ENCODE results near the gene KANK3. TPM values are rescaled to one million over a fixed set of nuclear protein-coding genes. Genes with fewer than 3 reads are reported as not detected.
"Not testable (repeated sequence)": the region's sequence is repeated elsewhere in the genome, so short reads cannot be mapped to it uniquely, and the experiment has no call there.

Gene KANK3
- polyA plus RNA-seq, 6 donors from 2014 or later: 0.09 to 0.23 TPM; not detected in 4

GRCh38 chr19:8341504-8341903 lies 1.6 kb downstream of the KANK3 start:
- peak overlapping the region in 5 of 8 donors; percentile 0 to 73 (median 53) for H3K4me3 Mint-ChIP-seq
- H3K4me1 Mint-ChIP-seq: peaks cover 0 to 18% (median 4%) of the 10 kb centered on the region in 3 donors
- not testable (repeated sequence) for DNase-seq; H3K36me3 Mint-ChIP-seq; ATAC-seq (ENCODE audit: low read depth in 2 of 2); H3K9me3 Mint-ChIP-seq; H3K27ac Mint-ChIP-seq
- H3K27me3 Mint-ChIP-seq: peaks cover 29 to 62% (median 34%) of the 10 kb centered on the region in 3 donors

DNA sequence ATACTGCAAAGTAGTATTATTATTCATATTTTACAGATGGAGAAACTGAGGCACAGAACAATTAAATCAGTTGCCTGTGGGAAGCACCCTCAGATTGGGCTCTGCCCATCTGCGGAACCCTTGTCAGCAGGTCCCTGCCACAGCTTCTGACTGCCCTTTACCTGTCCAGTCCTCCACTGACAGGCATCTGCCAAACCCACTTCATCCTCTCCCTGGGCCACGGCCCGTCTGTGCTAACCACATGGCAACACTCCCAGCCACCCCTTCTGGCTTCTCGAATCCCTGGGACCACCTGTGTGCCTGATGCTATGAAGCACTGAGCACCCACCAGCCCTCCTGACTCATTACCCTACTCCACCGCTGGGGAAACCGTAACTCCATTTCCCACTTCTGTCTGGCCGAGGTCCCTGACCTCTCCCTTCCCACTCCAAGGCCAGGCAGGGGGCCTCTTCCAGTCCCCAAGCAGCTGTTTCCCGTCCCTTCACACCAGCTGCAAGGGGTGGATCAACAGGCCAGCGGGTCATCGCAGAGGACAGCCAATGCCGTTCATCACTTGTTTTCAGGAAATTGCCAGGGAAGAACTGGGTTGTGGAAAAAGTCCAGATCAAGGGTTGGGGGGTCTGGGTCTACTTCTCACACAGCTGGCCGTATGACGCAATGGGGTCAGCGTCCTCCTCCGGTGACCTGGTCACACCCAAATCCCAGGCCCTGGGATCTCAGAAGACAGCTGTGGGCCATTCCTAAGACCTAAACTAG lies 2.5 kb downstream of the KANK3 start:
- H3K4me1 Mint-ChIP-seq: peaks cover 0 to 23% (median 7%) of the 10 kb centered on the region in 3 donors
- peak overlapping the region in 1 of 8 donors; percentile 24 for H3K4me3 Mint-ChIP-seq
- DNase-seq: no peak
- no peaks in the 10 kb centered on the region for H3K36me3 Mint-ChIP-seq
- peaks cover 0 to 3% (median 0%) of the 10 kb centered on the region in 7 donors for H3K9me3 Mint-ChIP-seq
- no peak for ATAC-seq (ENCODE audit: low read depth in 2 of 2)
- H3K27ac Mint-ChIP-seq: no peak overlapping the region
- peaks cover 34 to 71% (median 43%) of the 10 kb centered on the region in 3 donors for H3K27me3 Mint-ChIP-seq

DNA sequence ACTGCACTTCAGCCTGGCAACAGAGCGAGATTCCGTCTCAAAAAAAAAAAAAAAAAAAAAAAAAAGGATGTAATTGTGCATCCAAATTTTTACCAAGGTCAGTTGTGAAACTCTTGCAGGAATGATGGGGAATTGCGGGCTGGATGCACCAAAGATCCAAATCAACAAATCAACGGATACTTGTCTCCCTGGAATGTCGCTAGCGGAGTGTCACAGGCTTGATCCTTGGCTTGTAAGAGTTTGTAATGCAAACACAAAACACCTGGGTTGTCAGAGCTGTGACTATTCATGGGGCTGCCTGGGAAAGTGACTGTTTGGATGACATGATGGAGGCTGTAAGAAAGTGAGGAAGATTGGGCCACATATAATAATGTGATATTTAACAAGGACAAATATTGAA lies 4.2 kb downstream of the KANK3 start:
- Mint-ChIP-seq H3K36me3 (no peaks in the 10 kb centered on the region), H3K4me1 (peaks cover 0 to 26% (median 7%) of the 10 kb centered on the region in 3 donors), H3K27ac (no peak overlapping the region), H3K9me3 (peaks cover 0 to 3% (median 0%) of the 10 kb centered on the region in 7 donors), H3K27me3 (peaks cover 34 to 64% (median 39%) of the 10 kb centered on the region in 3 donors), H3K4me3 (no peak overlapping the region)
- no peak for DNase-seq
- no peak for ATAC-seq (ENCODE audit: low read depth in 2 of 2)

- Mint-ChIP-seq H3K4me1 (peaks cover 0 to 18% (median 3%) of the 10 kb centered on the region in 3 donors), H3K27me3 (peaks cover 30 to 62% (median 47%) of the 10 kb centered on the region in 3 donors), H3K4me3 (peak overlapping the region in 1 of 8 donors; percentile 20), H3K9me3 (peaks cover 0 to 3% (median 0%) of the 10 kb centered on the region in 7 donors), H3K36me3 (no peaks in the 10 kb centered on the region), H3K27ac (no peak overlapping the region)
- ATAC-seq (ENCODE audit: low read depth in 2 of 2): no peak
- DNase-seq: no peak
These were observed 5.3 kb downstream of the KANK3 start for GRCh38 chr19:8337728-8338127.

GRCh38 chr19:8336660-8337059 lies 6.4 kb downstream of the KANK3 start:
- H3K27me3 Mint-ChIP-seq: peaks cover 30 to 55% (median 47%) of the 10 kb centered on the region in 3 donors
- peaks cover 0 to 13% (median 3%) of the 10 kb centered on the region in 3 donors for H3K4me1 Mint-ChIP-seq
- DNase-seq: no peak
- no peaks in the 10 kb centered on the region for H3K36me3 Mint-ChIP-seq
- H3K9me3 Mint-ChIP-seq: peaks cover 0 to 3% (median 0%) of the 10 kb centered on the region in 7 donors
- peak overlapping the region in 1 of 6 donors; percentile 48 for H3K27ac Mint-ChIP-seq
- peak overlapping the region in 2 of 8 donors; percentile 56 to 71 for H3K4me3 Mint-ChIP-seq
- ATAC-seq (ENCODE audit: low read depth in 2 of 2): no peak

- Mint-ChIP-seq H3K4me1 (peaks cover 0 to 13% (median 3%) of the 10 kb centered on the region in 3 donors), H3K9me3 (peaks cover 0 to 3% (median 0%) of the 10 kb centered on the region in 7 donors), H3K27me3 (peaks cover 30 to 55% (median 47%) of the 10 kb centered on the region in 3 donors), H3K4me3 (peak overlapping the region in 7 of 8 donors; percentile 58 to 87 (median 71)), H3K27ac (peak overlapping the region in 1 of 6 donors; percentile 64), H3K36me3 (no peaks in the 10 kb centered on the region)
- ATAC-seq (ENCODE audit: low read depth in 2 of 2) (no peak), DNase-seq (no peak)
These were observed 6.9 kb downstream of the KANK3 start for GRCh38 chr19:8336072-8336569.

DNA sequence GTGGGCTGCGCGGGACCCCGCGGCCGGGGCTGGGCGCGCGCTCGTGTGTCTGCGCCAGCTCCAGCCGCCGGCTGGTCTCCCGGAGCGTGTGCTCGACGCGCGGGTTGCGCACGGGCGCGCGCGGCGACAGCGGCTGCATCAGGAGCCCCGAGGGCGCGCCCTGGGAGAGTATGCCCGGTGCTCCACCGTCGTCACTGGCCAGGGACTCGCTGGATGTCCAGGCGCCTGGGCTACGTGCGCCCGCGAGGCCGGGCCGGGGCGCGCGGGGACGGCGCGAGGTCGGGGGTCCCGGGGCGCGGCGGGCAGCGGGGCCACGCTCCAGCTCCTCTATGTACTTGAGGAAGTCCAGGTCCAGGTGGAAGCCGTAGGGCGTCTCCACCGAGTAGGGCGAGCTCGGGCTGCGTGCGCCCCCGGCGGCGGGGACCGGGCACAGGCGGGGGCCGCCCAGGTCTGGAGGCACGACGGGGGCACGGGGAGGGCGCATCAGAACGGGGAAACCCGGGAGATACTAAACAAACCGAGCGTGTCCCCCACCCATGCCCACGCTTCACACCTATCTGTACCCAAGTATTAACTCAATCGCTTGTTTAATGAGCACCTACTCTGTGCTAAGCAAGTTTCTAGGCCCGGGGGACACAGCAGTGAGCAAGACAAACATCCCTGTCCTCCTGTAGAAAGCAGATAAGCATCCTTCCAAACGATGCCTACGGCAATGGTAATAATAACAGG lies 7.6 kb downstream of the KANK3 start:
- Mint-ChIP-seq H3K4me1 (peaks cover 0 to 13% (median 3%) of the 10 kb centered on the region in 3 donors), H3K36me3 (no peaks in the 10 kb centered on the region), H3K27ac (peak overlapping the region in 1 of 6 donors; percentile 47), H3K9me3 (peaks cover 0 to 3% (median 0%) of the 10 kb centered on the region in 7 donors), H3K4me3 (peak overlapping the region in 7 of 8 donors; percentile 58 to 87 (median 71)), H3K27me3 (peaks cover 27 to 51% (median 41%) of the 10 kb centered on the region in 3 donors)
- DNase-seq (peak; percentile 37), ATAC-seq (ENCODE audit: low read depth in 2 of 2) (peak; percentile 78 to 80)

DNA sequence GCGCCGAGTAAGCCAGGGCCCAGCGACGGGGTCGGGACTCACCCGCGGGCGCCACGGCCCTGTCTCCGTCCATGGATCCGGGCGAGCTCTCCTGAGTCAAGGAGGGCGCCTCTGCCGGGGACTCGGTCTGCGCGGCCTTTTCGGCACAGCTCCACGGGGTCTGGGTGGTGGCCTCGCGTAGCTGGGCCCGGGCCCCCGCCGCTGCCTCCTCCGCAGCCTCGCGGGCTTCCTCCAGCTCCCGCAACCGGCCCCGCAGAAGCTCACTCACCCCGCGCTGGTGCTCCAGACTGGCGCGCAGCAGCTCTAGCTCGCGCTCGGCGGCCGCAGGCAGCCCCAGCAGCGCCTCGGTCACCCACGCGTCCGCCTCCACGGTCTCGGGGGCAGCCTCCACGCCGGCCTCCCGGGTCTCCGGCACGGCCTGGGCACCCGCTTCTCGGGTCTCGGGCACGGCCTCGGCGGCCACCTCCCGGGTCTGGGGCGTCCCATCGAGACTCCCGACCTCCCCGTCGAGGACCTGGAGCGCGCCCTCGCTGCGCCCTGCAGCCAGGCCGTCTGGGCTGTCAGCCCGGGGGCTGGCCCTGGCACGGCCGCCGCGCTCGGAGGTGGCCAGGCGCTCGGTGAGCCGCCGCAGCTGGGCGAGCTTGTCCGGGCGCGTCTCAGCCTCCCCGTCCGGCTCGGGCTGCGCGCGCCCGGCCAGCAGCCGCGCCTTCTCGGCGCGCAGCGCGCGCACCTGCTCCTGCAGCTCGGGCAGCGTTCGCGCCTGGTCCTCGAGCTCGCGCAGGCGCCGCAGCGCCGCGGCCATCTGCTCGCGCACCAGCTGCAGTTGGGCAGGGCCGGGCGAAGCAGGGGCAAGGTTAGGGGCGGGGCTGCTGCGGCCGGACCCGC lies 8.4 kb downstream of the KANK3 start:
- ATAC-seq (ENCODE audit: low read depth in 2 of 2) (peak; percentile 25 to 29), DNase-seq (no peak)
- H3K9me3 Mint-ChIP-seq: peaks cover 0 to 3% (median 0%) of the 10 kb centered on the region in 7 donors
- H3K4me1 Mint-ChIP-seq: peaks cover 0 to 13% (median 3%) of the 10 kb centered on the region in 3 donors
- H3K4me3 Mint-ChIP-seq: peak overlapping the region in 1 of 8 donors; percentile 56
- H3K27ac Mint-ChIP-seq: no peak overlapping the region
- H3K36me3 Mint-ChIP-seq: no peaks in the 10 kb centered on the region
- H3K27me3 Mint-ChIP-seq: peaks cover 23 to 50% (median 37%) of the 10 kb centered on the region in 3 donors

GRCh38 chr19:8333767-8334457 lies 9.2 kb downstream of the KANK3 start:
- H3K4me3 Mint-ChIP-seq: peak overlapping the region in 2 of 8 donors; percentile 25 to 56
- peaks cover 0 to 13% (median 3%) of the 10 kb centered on the region in 3 donors for H3K4me1 Mint-ChIP-seq
- no peaks in the 10 kb centered on the region for H3K36me3 Mint-ChIP-seq
- H3K27me3 Mint-ChIP-seq: peaks cover 21 to 50% (median 34%) of the 10 kb centered on the region in 3 donors
- peaks cover 0 to 2% (median 0%) of the 10 kb centered on the region in 7 donors for H3K9me3 Mint-ChIP-seq
- DNase-seq (no peak), ATAC-seq (ENCODE audit: low read depth in 2 of 2) (no peak)
- H3K27ac Mint-ChIP-seq: no peak overlapping the region

GRCh38 chr19:8332976-8333766 lies 9.9 kb downstream of the KANK3 start:
- Mint-ChIP-seq H3K9me3 (peaks cover 0 to 2% (median 0%) of the 10 kb centered on the region in 7 donors), H3K4me1 (peaks cover 0 to 13% (median 3%) of the 10 kb centered on the region in 3 donors), H3K36me3 (no peaks in the 10 kb centered on the region), H3K27ac (no peak overlapping the region), H3K27me3 (peaks cover 16 to 48% (median 36%) of the 10 kb centered on the region in 3 donors), H3K4me3 (peak overlapping the region in 6 of 8 donors; percentile 17 to 56 (median 50))
- DNase-seq (no peak), ATAC-seq (ENCODE audit: low read depth in 2 of 2) (no peak)

DNA sequence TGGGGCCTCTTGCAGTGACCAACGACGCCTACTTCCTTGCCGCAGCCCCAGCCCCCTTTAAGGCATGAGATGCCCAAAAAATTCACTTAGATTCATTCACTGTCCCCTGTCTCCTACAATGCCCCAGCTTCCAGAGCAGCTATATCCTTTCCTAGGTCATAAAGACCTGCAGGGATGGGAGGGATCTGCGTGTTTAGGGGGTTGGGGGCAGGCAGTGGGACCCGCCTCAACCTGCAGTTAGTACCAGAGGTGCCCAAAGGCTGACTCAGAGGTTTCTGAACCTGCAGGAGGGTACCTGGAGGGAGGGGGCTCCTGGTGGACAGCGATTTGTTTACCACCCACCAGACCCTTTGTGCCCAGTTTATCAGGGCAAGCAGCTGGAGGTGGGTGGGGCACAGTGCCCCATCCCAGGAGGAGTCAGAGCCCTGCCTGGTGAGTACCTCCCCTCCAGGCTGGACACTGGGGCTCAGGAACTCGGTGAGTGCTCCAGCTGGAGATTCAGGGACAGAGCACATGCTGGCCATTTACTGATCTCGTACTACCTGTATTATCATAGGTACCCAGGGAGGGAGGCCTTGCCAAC lies 11.7 kb downstream of the KANK3 start:
- Mint-ChIP-seq H3K27ac (peak overlapping the region in 1 of 6 donors; percentile 24), H3K27me3 (peaks cover 4 to 38% (median 33%) of the 10 kb centered on the region in 3 donors), H3K9me3 (peaks cover 0 to 2% (median 0%) of the 10 kb centered on the region in 7 donors), H3K4me3 (no peak overlapping the region), H3K36me3 (no peaks in the 10 kb centered on the region), H3K4me1 (peaks cover 0 to 10% (median 3%) of the 10 kb centered on the region in 3 donors)
- DNase-seq (no peak), ATAC-seq (ENCODE audit: low read depth in 2 of 2) (no peak)
